Peyer's patch (tissue), 4 donors: ENCODE data around the gene COL9A3. TPM values are rescaled to one million over a fixed set of nuclear protein-coding genes. Genes with fewer than 3 reads are reported as not detected.
A peak's percentile ranks its signal among the peaks of the same experiment; 100 is the strongest.

ENCODE experiments used
- DNase-seq, 3 donors: peaks; one replicate each; pipeline ENCODE4 v3.0.0-alpha.2; 2017 to 2019
- H3K27ac ChIP-seq, 4 donors: fragments of 200-600 bp; sonication (generic); one replicate each; pipeline ENCODE4 v1.5.1; 2016 to 2019
- H3K27me3 ChIP-seq, 2 donors: fragments of 200-600 bp; sonication (generic); one replicate each; pipeline ENCODE4 v1.5.1; 2019
- H3K36me3 ChIP-seq, 3 donors: fragments of 200-600 bp; sonication (generic); one replicate each; pipeline ENCODE4 v1.5.1; 2016 to 2019
- H3K4me1 ChIP-seq, 4 donors: fragments of 200-600 bp; sonication (generic); one replicate each; pipeline ENCODE4 v1.5.1; 2016 to 2019
- H3K4me3 ChIP-seq, 4 donors: fragments of 200-600 bp; sonication (generic); 1 replicate in 3 of 4; 2 replicates in 1 of 4; pipeline ENCODE4 v1.5.1; 2016 to 2019; ENCODE audit warnings: mild to moderate bottlenecking in 1 of 4
- H3K9me3 ChIP-seq, 4 donors: fragments of 200-600 bp; sonication (generic); one replicate each; pipeline ENCODE4 v1.5.1; 2016 to 2019; ENCODE audit warnings: mild to moderate bottlenecking in 1 of 4
- CTCF ChIP-seq, 6 experiments: fragments of 450-650 bp in 4 of 6; fragments of 200-600 bp in 2 of 6; sonication (generic) in 1 of 6; IDR thresholded peaks; one replicate each; pipeline ENCODE4 v1.5.1; 2017 to 2019; ENCODE audit warnings: antibody characterized with exemption in 6 of 6, mild to moderate bottlenecking in 3 of 6, moderate library complexity in 1 of 6
- POLR2A ChIP-seq, 2 donors: fragments of 450-650 bp; IDR thresholded peaks; one replicate each; pipeline ENCODE4 v1.5.1; 2017; ENCODE audit warnings: antibody characterized with exemption in 2 of 2, mild to moderate bottlenecking in 2 of 2, moderate library complexity in 2 of 2
- total RNA-seq, 4 donors: library from RNA; depleted of rRNA; stranded (reverse); fragments of >200 nt; gene quantifications; one replicate each; pipeline ENCODE4 v1.1.0, GENCODE V29; 2016

Gene COL9A3
- total RNA-seq, 4 donors from 2014 or later = 3.3 to 19.8 (median 4.1) TPM

GRCh38 chr20:62879275-62880146, 62.7 kb downstream of the COL9A3 start:
- TF ChIP-seq POLR2A (IDR thresholded peaks at IDR 0.05) (no peak), CTCF (IDR thresholded peaks at IDR 0.05) (no peak)
- Histone ChIP-seq H3K27me3 (no peaks in the 10 kb centered on the region), H3K27ac (no peak overlapping the region), H3K4me1 (peaks cover 0 to 21% (median 0%) of the 10 kb centered on the region in 4 donors), H3K36me3 (peaks cover 0 to 35% (median 0%) of the 10 kb centered on the region in 3 donors), H3K4me3 (no peak overlapping the region), H3K9me3 (no peaks in the 10 kb centered on the region)
- DNase-seq = peak in 1 of 3 donors; percentile 37

- no peak for DNase-seq
- Histone ChIP-seq H3K4me1 (peaks cover 0 to 21% (median 0%) of the 10 kb centered on the region in 4 donors), H3K27ac (no peak overlapping the region), H3K4me3 (no peak overlapping the region), H3K27me3 (no peaks in the 10 kb centered on the region), H3K36me3 (peaks cover 0 to 35% (median 0%) of the 10 kb centered on the region in 3 donors), H3K9me3 (no peaks in the 10 kb centered on the region)
- TF ChIP-seq CTCF (IDR thresholded peaks at IDR 0.05) (no peak), POLR2A (IDR thresholded peaks at IDR 0.05) (no peak)
These were observed 63.5 kb downstream of the COL9A3 start for GRCh38 chr20:62880147-62880934.

GRCh38 chr20:62880935-62881661, 64.2 kb downstream of the COL9A3 start:
- no peak for DNase-seq
- Histone ChIP-seq H3K27ac (no peak overlapping the region), H3K27me3 (no peaks in the 10 kb centered on the region), H3K9me3 (no peaks in the 10 kb centered on the region), H3K4me1 (peaks cover 0 to 14% (median 0%) of the 10 kb centered on the region in 4 donors), H3K36me3 (peaks cover 0 to 39% (median 0%) of the 10 kb centered on the region in 3 donors), H3K4me3 (no peak overlapping the region)
- TF ChIP-seq CTCF (IDR thresholded peaks at IDR 0.05) (no peak), POLR2A (IDR thresholded peaks at IDR 0.05) (no peak)

GRCh38 chr20:62881662-62882395, 65.0 kb downstream of the COL9A3 start:
- Histone ChIP-seq H3K4me3 (no peak overlapping the region), H3K9me3 (no peaks in the 10 kb centered on the region), H3K27ac (no peak overlapping the region), H3K27me3 (no peaks in the 10 kb centered on the region), H3K36me3 (peaks cover 0 to 42% (median 0%) of the 10 kb centered on the region in 3 donors), H3K4me1 (peaks cover 0 to 7% (median 0%) of the 10 kb centered on the region in 4 donors)
- TF ChIP-seq CTCF (IDR thresholded peaks at IDR 0.05) = no peak
- TF ChIP-seq POLR2A (IDR thresholded peaks at IDR 0.05) = no peak
- no peak for DNase-seq

GRCh38 chr20:62882426-62882825, 65.6 kb downstream of the COL9A3 start:
- DNase-seq = no peak
- H3K4me3 ChIP-seq = no peak overlapping the region
- TF ChIP-seq POLR2A (IDR thresholded peaks at IDR 0.05) (no peak), CTCF (IDR thresholded peaks at IDR 0.05) (no peak)
- H3K27ac ChIP-seq = no peak overlapping the region
- H3K4me1 ChIP-seq = peaks cover 0 to 1% (median 0%) of the 10 kb centered on the region in 4 donors
- H3K27me3 ChIP-seq = no peaks in the 10 kb centered on the region
- H3K36me3 ChIP-seq = peaks cover 0 to 45% (median 0%) of the 10 kb centered on the region in 3 donors
- no peaks in the 10 kb centered on the region for H3K9me3 ChIP-seq
